Measurements from ENCODE around the gene CMSS1.

Gene CMSS1

DNA sequence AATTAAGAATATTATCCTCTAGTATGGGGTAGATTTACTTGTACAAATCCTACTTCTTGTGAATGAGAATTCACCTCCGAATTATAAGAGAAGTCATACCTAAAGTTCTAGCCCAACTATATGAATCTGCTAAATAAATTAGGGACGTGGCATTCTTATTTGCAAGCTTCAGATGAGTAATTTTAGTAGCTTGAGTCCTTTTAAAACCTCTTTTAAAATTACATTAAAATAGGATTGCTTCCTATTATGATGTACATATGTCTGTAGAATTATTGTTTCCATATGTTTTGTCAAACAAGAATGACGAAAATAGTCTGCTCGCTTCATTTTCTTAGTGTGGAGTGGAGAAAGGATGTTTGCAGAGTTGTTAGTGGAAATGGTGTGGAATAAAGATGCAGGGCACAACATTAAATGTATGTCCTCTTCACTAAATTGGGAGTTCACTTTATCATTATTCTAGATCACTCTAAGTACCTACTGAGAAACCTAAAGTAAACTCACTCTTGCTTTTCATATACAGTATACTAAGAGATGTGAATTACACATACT is 59.4 kb downstream of the CMSS1 start:
- no peak for DNase-seq

GRCh38 chr3:99878005-99878404 is 60.3 kb downstream of the CMSS1 start:
- DNase-seq, result no peak

DNA sequence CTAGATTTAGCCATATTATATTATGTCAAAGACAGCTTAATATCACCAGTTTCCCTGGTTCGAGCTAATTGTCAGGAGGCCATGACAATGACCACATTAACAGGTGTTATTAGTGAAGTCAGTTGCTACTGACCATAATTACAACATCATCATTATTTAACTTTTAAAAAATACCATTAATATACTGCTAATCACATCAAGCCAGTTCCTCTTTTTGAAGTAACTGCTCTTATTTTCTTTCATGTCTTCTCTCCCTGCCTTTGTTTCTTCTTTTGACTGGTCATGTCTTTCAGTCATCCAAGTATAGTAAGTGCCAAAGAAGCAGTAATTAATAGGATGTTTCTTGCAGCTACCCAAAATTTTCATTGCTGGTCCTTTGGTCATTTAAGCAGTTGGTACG is 61.6 kb downstream of the CMSS1 start:
- DNase-seq, result no peak

DNA sequence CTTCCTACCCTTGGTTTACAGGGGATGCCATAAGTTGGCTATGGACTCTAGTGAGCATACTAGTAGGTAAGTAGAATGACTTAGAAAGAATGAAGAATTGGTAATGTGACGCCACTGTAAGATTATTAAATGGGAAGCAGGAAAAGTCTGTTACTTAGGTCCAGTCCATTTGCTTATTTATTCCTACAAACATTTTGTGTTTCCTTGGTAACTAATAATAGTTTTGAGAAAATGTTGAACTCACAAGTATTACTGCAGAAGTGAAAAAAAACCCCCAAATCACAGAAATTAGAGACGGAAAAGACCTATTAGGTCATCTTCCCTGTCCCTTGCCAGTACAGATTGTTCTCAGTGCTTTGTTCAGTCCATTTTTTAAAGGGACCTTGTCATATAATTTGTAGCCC is 63.5 kb downstream of the CMSS1 start:
- no peak for DNase-seq

DNA sequence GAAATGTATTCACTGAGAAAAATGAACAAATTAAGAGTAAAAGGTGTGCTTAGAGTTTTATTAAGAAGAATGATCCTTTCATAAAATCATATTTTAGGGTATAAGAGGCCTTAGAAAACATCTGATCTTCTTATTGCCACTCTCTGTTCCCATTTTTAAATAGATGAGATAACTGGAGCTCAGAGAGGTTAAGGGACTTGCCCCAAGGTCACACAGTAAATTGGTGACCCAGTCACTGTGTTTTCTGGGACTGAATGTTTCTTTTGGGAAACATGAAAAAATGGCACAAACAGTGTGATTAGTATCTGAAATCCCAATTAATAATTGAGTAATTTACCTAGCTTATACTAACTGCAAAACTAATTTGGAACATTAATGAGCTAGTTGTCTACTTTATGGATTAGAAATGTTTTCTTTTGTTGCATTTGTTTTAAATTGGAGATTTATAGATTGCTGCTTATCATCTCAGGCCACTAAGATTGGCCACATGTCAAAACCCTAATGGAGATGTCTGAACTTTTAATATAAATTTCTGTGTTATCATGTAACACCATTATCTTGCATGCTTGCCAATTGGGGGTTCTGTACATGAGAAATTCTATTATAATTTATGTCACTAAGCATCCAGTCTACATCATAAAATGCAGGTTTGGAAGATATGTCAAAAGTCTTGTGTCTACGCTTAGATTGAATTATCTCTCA is 64.9 kb downstream of the CMSS1 start:
- DNase-seq, result no peak

DNA sequence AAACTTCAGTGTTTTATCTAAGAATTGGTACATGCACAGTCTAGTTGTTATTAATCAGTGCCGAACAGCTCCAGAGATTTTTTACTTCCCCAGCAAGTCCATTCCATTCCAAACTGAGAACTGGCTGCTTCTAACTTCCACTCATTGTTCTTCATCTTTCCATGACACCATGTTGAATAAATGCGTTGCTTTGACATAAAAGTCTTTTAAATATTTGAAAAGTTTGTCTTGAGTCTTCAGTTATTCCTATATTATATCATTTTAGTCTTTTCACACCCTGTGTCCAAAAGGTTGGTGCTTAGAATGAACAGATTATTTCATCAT is 65.4 kb downstream of the CMSS1 start:
- no peak for DNase-seq

DNA sequence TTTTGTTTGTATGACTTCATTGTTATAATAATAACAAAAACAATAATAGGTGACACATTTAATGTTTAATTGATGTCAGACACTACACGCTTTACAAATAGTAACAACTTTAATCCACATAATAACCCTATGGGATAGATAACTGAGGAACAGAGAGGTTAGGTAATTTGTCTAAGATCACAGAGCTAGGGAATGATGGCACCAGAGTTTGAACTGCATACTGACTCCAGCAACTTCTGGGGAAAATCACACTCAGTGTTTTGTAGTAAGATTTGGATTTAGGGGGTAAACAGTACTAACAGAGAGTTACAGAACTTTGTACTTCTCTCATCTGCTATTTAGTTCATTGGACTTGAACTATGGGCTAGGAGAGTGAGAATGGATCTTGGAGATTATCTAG is 66.0 kb downstream of the CMSS1 start:
- no peak for DNase-seq

- DNase-seq, result no peak
Observed at GRCh38 chr3:99884484-99884883, 66.8 kb downstream of the CMSS1 start.

DNA sequence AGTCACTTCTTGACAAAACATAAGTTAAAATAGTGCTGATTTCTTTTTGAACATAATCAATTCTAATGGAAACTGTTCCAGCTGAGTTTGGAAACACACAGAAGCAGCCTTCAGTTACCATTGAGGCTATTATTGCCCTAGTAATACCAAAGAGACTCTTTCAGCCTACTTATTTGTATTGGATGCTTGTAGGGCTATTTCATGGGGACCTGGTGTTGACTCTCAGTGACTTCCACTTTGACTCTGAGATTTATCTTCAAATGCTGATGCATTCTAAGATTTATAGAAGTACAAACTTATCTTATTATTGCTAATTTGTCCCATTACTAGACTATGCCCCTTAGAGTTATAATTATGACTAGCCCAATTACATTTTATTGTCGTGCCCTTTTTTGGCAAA is 67.4 kb downstream of the CMSS1 start:
- DNase-seq, result no peak

GRCh38 chr3:99885851-99886250 is 68.2 kb downstream of the CMSS1 start:
- DNase-seq, result no peak

DNA sequence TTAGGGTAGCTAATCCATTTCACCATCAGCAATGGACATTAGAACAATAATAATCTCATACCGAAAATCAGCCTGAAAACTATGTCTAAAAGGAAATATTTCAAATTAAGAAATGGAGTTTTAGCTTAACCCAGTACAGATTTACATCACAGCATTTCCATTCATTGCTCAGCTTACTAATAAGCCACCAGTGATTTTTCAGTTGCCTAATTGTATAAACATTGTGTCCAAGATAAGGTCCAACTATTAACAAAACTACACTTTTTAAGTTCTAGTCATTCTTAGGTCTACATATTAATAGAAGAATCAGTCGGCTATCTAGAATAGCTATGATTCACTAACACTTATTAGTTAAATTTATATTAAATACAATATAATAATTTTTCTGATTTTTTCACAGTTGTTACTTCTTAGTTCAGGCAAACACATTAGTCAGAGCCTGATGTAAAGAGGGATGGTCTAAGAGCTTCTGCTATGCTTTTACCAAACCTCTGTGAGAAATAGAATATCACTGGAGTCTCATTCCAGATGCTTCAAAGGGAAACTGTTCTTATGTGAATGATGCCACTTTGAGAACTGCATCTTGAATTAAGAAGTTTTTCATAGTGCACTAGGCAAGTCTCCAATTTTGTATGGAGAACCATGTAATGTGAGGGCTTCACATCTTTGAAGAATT is 74.1 kb downstream of the CMSS1 start:
- DNase-seq, result no peak

- DNase-seq, result no peak
Observed at GRCh38 chr3:99892332-99892731, 74.7 kb downstream of the CMSS1 start.

DNA sequence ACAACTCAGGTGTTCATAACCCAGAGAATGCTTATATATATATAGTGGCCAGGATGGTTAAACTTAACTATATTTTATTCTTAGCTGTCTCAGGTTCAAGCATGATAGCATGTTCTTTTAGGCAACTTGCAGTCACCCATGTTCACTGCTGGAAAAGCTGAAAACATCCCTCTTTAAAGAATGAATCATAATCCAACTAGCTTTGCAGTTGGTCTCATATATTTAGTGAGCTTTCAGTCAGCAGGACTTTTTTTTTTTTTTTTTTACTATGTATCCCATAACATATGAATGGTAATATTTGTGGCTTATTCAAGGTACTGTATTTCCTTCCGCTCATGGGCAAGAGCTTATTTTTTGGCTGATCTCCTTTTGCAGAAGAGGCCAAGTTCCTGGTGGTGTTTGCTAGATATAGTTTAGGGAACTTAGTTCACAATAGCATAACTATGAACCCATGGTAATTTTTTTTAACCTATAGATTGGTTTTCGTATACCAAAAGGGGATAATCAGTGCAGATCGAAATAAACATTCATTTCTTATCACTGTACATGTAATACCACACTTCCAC is 77.6 kb downstream of the CMSS1 start:
- DNase-seq, result no peak

DNA sequence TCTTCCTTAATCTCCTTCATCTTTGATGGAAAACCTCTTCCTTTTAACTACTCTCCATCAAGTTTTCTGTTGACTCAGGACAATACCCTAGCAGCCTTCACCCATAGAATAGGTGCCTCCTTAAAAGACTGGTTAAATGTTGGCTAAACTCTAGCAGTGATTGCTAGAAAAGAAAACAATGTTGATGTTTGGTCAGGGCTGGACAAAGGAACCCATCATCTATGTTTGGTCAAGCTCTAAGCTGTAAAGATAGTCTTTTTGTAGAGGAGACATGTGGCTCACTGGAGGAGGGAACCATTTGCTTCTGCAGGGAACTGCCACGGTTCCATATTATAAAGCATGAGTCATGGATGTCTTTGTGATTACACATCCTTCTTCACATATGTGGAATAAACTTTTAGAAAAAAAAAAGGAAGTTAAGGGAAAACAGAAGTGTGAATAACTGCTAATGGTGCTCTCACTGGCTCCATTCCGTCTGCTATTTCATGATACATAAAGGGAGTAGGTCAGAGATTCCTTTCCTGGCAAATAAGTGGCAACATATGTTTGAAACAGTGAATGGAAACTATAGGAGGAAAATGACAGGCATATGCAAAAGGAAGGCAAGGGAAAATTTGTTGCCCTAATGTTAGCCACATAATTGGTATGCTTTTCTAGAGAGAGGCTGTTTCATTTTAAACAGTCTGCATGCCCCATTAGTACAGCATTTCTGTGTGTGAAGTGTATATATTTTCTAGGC is 78.2 kb downstream of the CMSS1 start:
- DNase-seq, result peak; percentile 57

- DNase-seq, result no peak
Observed at GRCh38 chr3:99896482-99896881, 78.8 kb downstream of the CMSS1 start.

DNA sequence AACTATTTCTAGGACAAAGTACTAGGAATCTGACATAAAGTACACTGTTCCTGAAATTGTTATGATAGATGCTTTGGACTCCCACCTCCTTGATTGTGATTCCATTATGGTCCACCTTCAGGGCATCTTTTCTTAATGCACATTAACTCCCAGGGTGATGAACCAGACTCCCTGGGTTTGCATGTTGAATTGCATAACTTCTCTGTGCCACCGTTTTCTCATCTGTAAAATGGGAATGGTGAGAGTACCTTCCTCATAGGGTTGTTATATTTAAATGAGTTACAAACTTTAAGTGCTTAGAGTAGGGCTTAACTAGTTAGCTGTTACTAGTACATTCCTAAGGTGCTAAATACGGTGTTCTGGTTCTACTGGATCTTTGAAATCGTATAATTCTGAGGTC is 81.9 kb downstream of the CMSS1 start:
- no peak for DNase-seq

DNA sequence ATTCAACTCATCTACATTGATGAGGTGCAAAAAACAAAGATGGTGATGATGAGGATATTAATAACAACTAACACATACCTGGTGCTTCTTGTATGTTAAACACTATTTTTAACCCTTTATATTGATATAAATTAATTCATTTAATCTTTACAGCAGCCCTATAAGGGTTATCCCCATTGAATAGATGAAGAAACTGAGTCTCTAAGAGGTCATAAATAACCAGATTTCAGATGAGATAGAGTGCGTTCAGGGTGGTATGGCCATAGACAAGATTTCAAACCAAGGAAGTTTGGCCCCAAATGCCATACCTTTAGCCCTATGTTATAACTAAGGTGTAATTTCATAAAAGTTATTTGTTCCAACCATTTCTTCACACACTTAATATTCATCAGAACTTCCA is 82.6 kb downstream of the CMSS1 start:
- no peak for DNase-seq

GRCh38 chr3:99901200-99901926 is 83.7 kb downstream of the CMSS1 start:
- no peak for DNase-seq

DNA sequence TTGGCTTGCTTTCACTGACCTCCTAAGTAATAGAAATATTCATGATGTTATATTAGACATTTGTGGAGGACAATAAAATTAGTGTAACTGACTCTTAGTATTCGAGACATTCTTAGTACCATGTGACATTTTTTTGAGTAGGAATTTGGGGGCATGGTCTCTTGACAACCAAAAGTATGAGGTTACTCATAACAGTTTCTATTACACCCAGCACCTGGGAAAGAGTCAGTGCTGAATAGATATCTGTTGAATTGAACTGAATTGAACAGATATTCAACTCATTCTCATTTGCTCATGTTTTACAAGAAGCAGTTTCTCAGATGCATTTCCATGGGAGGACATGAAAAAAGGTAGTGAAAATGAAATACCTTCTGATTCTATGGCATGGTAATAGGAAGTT is 84.4 kb downstream of the CMSS1 start:
- DNase-seq, result no peak

DNA sequence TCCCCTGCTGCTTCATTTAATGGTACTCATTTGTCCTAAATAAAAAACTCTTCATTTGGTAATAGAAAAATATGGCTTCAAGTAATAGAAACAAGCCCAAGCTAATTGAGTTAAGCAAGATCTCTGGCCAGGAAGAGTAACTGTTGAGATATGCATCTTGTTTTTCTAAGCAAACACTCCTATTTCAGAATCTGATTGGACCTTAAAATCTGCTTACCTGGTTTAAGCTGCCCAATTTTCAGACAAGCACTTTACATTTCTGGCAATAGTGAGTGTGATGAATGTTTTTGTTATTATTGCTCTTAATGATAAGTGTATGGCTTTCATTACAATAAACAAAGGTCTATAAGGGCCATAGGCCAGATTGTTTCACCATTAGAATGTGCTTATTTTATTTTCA is 86.2 kb downstream of the CMSS1 start:
- no peak for DNase-seq

DNA sequence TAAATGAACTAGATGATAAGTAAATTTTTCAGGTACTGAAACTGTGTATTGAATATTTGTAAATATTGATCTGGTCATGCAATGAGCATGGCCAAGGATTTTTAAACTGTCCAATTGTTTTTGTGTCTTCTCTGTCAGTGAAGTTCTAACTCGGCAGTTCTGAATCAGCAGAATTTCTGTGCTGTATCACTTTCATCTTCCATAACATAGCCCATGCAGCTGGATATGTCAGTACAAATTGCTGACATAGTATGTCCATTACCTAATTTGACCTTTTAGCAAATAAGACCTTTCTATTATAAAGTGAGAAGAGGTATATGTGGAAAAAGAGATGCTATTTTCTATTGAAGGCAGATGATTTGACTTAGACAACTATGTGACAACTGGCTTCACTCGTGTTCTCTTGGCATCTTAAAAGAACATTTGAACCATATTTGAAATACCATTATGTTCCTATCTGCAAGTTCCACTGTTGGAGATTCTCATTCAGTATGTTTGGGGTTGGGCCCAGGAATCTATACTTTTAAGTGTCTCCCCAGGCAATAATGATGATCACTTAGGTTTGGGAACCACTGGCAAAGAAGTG is 90.4 kb downstream of the CMSS1 start:
- no peak for DNase-seq

DNA sequence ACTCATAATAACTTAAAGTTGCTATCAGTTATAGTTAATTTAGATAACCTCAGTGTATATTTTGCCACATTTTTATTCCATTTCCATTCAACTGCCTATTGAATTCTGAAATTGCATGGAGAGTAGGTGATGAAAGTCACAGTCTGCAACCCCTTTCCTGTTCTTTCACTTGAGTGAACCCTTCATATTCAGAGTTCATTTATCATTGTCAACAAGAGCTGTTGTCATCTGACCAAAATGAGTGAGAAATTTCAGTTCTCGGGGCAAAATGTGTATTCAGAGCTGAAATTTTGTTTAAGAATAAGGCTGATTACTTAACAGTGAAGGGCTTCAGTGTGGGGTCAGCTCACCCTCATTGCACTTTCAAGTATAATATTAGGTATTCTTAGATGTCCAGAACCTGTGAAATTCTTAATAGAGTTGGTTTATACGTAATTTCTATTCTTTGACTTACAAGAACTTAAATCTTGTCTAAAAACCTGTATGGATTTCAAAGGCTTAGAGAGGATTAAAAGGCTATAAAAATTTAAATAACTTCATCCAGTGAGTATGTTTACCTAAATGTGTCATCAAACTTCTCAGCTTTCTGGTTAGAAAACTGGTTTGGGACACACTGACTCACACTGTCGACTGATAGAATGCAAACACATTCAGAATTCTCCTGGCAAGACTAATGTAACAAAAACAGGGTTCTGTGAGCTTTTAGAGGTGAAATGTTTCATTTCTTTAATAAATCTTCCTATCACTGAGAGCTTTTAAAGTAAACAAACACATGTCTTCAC is 92.2 kb downstream of the CMSS1 start:
- no peak for DNase-seq

Data from islet precursor cell (in vitro differentiated cells).